Right atrium auricular region (tissue), 2 donors: ENCODE results near the gene ALPG. TPM values are rescaled to one million over a fixed set of nuclear protein-coding genes. Genes with fewer than 3 reads are reported as not detected.
A peak's percentile ranks its signal among the peaks of the same experiment; 100 is the strongest.
"Not testable (repeated sequence)": the region's sequence is repeated elsewhere in the genome, so short reads cannot be mapped to it uniquely, and the experiment has no call there.

Source experiments
- DNase-seq: peaks from one replicate; pipeline ENCODE4 v3.0.0-alpha.2; 2019; ENCODE audit warnings: low spot score
- H3K27ac ChIP-seq, 2 donors: fragments of 200-600 bp; sonication (generic); 1 replicate in 1 of 2; 2 replicates in 1 of 2; pipeline ENCODE4 v1.5.1; 2016 to 2019
- H3K27me3 ChIP-seq, 2 donors: fragments of 200-600 bp; sonication (generic); one replicate each; pipeline versions ENCODE4 v1.5.1 to v1.6.0; 2017 to 2019
- H3K36me3 ChIP-seq: fragments of 200-600 bp; sonication (generic); one replicate; pipeline ENCODE4 v1.5.1; 2016
- H3K4me1 ChIP-seq, 2 donors: fragments of 200-600 bp; sonication (generic); one replicate each; pipeline versions ENCODE4 v1.5.1 to v1.6.0; 2017 to 2019
- H3K4me3 ChIP-seq, 2 donors: fragments of 200-600 bp; sonication (generic); 1 replicate in 1 of 2; 2 replicates in 1 of 2; pipeline ENCODE4 v1.5.1; 2017 to 2019; ENCODE audit warnings: mild to moderate bottlenecking in 1 of 2, moderate library complexity in 1 of 2
- H3K9me3 ChIP-seq, 2 donors: fragments of 200-600 bp; sonication (generic); one replicate each; pipeline ENCODE4 v1.5.1; 2019
- total RNA-seq, 2 donors: library from RNA; depleted of rRNA; stranded (reverse); fragments of >200 nt; gene quantifications; one replicate each; pipeline ENCODE4 v1.1.0, GENCODE V29; 2016
- TF ChIP-seq, protein P1 (sequence below), 2 donors: fragments of 200-600 bp; sonication (generic); IDR thresholded peaks; one replicate each; pipeline ENCODE4 v1.5.1; 2019; ENCODE audit warnings: antibody characterized with exemption in 2 of 2

The ALPG gene
- total RNA-seq, 2 donors from 2014 or later = not detected

DNA sequence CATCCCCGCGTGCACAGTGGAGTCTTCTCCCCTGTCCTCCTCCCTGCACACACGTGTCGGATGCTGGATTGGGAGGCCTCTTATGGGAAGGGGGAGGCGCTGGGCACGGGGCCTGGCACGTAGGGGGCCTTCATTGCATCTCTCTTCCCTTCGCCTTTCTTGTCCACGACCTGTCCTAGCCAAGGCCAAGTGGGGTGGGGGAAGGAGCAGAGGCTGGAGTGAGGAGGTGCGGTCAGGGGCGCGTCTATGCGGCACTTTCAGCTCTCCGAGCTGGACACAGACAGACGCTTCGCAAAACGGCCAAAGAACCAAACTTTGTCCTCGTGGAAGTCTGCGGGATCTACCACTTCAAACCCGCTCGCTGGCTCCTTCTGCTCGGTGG is 13.4 kb downstream of the ALPG start:
- TF ChIP-seq, protein P1, sequence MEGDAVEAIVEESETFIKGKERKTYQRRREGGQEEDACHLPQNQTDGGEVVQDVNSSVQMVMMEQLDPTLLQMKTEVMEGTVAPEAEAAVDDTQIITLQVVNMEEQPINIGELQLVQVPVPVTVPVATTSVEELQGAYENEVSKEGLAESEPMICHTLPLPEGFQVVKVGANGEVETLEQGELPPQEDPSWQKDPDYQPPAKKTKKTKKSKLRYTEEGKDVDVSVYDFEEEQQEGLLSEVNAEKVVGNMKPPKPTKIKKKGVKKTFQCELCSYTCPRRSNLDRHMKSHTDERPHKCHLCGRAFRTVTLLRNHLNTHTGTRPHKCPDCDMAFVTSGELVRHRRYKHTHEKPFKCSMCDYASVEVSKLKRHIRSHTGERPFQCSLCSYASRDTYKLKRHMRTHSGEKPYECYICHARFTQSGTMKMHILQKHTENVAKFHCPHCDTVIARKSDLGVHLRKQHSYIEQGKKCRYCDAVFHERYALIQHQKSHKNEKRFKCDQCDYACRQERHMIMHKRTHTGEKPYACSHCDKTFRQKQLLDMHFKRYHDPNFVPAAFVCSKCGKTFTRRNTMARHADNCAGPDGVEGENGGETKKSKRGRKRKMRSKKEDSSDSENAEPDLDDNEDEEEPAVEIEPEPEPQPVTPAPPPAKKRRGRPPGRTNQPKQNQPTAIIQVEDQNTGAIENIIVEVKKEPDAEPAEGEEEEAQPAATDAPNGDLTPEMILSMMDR (IDR thresholded peaks at IDR 0.05) = no peak

DNA sequence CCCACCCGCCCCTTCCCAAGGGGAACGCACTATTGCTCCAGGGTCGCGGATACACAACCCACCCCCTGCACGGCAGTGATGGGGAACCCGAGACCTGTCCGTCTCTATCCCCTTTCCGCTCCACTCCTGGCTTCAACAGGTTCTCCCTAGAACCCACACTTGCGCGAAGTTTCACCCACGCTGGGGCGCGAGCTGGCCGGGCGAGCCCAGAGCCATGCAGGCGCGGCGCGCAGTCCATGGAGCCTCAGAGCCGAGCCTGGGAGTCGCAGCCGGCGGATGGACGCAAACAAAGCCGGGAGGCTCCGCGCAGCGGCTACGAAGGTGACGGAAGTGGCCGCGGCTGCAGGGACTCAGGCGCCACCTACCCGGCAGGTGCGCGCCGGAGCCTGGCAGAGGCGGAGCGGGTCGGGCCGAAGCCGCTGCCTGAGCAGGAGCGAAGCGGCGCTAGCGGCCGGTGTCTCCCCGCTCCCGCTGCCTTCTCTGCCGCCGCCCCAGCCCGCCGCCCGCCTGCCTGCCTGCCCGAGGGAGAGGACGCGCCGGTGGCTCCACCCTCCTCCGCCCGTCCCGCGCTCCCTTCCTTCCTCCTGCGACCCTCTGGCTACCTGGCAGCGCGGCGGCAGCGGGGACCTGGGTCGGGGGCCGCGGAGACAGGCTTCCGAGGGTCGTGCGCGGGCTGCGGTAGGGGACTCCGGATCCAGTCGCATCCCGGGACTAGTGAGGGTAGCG is 14.0 kb downstream of the ALPG start:
- Histone ChIP-seq H3K36me3 (no peaks in the 10 kb centered on the region), H3K4me1 (peaks cover 0 to 30% of the 10 kb centered on the region in 2 donors), H3K27ac (no peak overlapping the region), H3K4me3 (peak overlapping the region in 1 of 2 donors; percentile 15), H3K27me3 (peaks cover 0 to 26% of the 10 kb centered on the region in 2 donors), H3K9me3 (peaks cover 0 to 11% of the 10 kb centered on the region in 2 donors)
- DNase-seq = no peak
- TF ChIP-seq, protein P1 (IDR thresholded peaks at IDR 0.05) = no peak

More for the DNA sequence above, 13.4 kb downstream of the ALPG start:
- H3K4me3 ChIP-seq = no peak overlapping the region
- H3K36me3 ChIP-seq = no peaks in the 10 kb centered on the region
- peaks cover 0 to 26% of the 10 kb centered on the region in 2 donors for H3K27me3 ChIP-seq
- peaks cover 0 to 11% of the 10 kb centered on the region in 2 donors for H3K9me3 ChIP-seq
- H3K27ac ChIP-seq = no peak overlapping the region
- no peak for DNase-seq
- H3K4me1 ChIP-seq = peaks cover 0 to 30% of the 10 kb centered on the region in 2 donors

DNA sequence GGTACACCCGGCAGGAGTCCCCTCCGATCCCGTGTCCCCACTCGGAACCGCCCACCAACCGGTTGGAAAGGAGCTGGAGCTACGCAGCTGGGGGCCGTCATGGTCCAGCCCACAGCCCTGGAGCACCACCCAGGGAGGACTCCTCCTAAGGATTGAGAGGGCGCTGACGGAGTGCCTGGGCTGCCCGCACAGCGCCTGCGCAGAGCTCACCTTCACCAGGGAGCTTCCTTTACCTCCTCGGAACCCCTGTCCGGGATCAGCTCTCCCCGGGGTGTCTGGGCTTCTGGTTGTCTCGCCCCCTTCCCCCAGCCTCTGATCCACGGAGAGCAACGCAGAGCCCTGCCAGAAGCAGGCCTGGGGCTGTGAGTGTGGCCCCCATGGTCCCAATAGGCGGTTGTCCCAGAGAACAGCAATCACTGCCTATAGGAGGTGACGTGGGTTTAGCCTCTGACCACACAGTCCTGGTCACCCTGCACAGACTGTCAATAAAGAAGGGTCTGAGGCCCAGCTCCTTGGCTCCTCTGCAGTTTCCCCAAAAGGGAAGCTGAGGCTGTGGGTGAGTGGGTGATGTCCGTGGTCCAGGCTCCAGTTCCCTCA is 14.6 kb downstream of the ALPG start:
- H3K27me3 ChIP-seq = peaks cover 0 to 26% of the 10 kb centered on the region in 2 donors
- no peaks in the 10 kb centered on the region for H3K36me3 ChIP-seq
- DNase-seq = no peak
- H3K27ac ChIP-seq = no peak overlapping the region
- TF ChIP-seq, protein P1 (IDR thresholded peaks at IDR 0.05) = no peak
- H3K4me1 ChIP-seq = peaks cover 0 to 30% of the 10 kb centered on the region in 2 donors
- peaks cover 0 to 11% of the 10 kb centered on the region in 2 donors for H3K9me3 ChIP-seq
- H3K4me3 ChIP-seq = no peak overlapping the region

DNA sequence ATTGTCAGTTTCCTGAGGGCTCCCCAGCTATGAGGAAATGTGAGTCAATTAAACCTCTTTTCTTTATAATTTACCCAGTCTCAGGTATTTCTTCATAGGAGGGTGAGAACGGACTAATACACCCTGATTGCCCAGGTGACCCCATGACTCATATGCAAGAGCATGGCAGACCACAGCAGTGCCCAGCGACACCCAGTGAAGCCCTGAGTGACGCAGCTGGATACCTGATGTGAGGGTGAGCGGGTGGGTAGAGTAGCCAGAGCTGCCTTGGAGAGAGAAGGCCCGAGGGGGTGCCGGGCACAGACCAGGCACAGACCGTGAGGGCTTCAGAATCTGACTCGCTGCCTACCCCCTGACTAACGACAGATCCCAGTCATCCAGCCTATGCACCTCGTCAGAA is 15.4 kb downstream of the ALPG start:
- peaks cover 0 to 26% of the 10 kb centered on the region in 2 donors for H3K27me3 ChIP-seq
- DNase-seq = no peak
- H3K9me3 ChIP-seq = peaks cover 0 to 11% of the 10 kb centered on the region in 2 donors
- no peak overlapping the region for H3K27ac ChIP-seq
- H3K36me3 ChIP-seq = no peaks in the 10 kb centered on the region
- H3K4me3 ChIP-seq = no peak overlapping the region
- TF ChIP-seq, protein P1 (IDR thresholded peaks at IDR 0.05) = no peak
- H3K4me1 ChIP-seq = peaks cover 0 to 30% of the 10 kb centered on the region in 2 donors

DNA sequence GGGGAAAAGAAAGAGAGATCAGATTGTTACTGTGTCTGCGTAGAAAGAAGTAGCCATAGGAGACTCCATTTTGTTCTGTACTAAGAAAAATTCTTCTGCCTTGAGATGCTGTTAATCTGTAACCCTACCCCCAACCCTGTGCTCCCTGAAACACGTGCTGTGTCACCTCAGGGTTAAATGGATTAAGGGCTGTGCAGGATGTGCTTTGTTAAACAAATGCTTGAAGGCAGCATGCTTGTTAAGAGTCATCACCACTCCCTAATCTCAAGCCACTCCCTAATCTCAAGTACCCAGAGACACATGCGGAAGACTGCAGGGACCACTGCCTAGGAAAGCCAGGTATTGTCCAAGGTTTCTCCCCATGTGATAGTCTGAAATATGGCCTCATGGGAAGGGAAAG is 16.4 kb downstream of the ALPG start:
- Histone ChIP-seq H3K9me3 (peaks cover 0 to 11% of the 10 kb centered on the region in 2 donors), H3K4me1 (peaks cover 0 to 30% of the 10 kb centered on the region in 2 donors), H3K27me3 (peaks cover 0 to 26% of the 10 kb centered on the region in 2 donors)
- H3K4me3 ChIP-seq, DNase-seq, H3K27ac ChIP-seq, H3K36me3 ChIP-seq: not testable (repeated sequence)

DNA sequence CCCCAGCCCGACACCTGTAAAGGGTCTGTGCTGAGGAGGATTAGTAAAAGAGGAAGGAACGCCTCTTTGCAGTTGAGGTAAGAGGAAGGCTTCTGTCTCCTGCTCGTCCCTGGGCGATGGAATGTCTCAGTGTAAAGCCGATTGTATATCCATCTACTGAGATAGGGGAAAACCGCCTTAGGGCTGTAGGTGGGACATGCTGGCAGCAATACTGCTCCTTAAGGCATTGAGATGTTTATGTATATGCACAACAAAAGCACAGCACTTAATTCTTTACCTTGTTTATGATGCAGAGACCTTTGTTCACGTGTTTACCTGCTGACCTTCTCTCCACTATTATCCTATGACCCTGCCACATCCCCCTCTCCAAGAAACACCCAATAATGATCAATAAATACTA is 16.8 kb downstream of the ALPG start:
- H3K36me3 ChIP-seq, H3K27ac ChIP-seq, DNase-seq, H3K4me3 ChIP-seq: not testable (repeated sequence)
- Histone ChIP-seq H3K4me1 (peaks cover 0 to 27% of the 10 kb centered on the region in 2 donors), H3K9me3 (peaks cover 0 to 11% of the 10 kb centered on the region in 2 donors), H3K27me3 (peaks cover 0 to 26% of the 10 kb centered on the region in 2 donors)
